Renal cortex interstitium (tissue), 11 donors: Measurements from ENCODE around the gene REEP6. TPM values are rescaled to one million over a fixed set of nuclear protein-coding genes. Genes with fewer than 3 reads are reported as not detected.
"Not testable (repeated sequence)": the region's sequence is repeated elsewhere in the genome, so short reads cannot be mapped to it uniquely, and the experiment has no call there.

Experiments used
- DNase-seq, 11 donors: peaks; one replicate each; pipeline ENCODE4 v3.0.0-alpha.2; 2013; ENCODE audit warnings: low read depth in 9 of 11, low spot score in 4 of 11; ENCODE audit errors: extremely low read depth in 1 of 11
- polyA plus RNA-seq, 3 donors: library from polyadenylated mRNA; unstranded; fragments of 120-200 nt; gene quantifications; one replicate each; pipeline ENCODE4 v1.2.1, GENCODE V29; 2013; ENCODE audit not compliant: insufficient read length in 3 of 3

Gene REEP6
- polyA plus RNA-seq, 3 donors, result 14.5 to 28.1 (median 23.8) TPM

DNA sequence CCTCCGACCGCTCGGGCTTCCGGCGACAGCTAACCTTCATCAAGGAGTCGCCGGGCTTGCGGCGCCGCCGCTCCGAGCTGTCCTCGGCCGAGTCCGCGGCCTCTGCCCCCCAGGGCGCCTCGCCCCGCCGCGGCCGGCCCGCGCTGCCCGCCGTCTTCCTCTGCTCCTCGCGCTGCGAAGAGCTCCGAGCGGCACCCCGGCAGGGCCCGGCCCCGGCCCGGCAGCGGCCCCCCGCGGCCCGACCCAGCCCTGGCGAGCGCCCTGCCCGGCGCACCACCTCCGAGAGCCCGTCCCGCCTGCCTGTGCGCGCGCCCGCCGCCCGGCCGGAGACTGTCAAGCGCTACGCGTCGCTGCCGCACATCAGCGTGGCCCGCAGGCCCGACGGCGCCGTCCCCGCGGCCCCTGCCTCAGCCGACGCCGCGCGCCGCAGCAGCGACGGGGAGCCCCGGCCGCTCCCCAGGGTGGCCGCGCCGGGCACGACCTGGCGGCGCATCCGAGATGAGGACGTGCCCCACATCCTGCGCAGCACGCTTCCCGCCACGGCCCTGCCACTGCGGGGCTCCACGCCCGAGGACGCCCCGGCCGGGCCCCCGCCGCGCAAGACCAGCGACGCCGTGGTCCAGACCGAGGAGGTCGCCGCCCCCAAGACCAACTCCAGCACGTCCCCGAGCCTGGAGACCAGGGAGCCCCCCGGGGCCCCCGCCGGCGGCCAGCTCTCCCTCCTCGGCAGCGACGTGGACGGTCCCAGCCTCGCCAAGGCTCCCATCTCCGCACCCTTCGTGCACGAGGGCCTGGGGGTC, 21.5 kb upstream of the REEP6 start:
- DNase-seq, result no peak

GRCh38 chr19:1470055-1470304, 21.0 kb upstream of the REEP6 start:
- DNase-seq, result no peak

DNA sequence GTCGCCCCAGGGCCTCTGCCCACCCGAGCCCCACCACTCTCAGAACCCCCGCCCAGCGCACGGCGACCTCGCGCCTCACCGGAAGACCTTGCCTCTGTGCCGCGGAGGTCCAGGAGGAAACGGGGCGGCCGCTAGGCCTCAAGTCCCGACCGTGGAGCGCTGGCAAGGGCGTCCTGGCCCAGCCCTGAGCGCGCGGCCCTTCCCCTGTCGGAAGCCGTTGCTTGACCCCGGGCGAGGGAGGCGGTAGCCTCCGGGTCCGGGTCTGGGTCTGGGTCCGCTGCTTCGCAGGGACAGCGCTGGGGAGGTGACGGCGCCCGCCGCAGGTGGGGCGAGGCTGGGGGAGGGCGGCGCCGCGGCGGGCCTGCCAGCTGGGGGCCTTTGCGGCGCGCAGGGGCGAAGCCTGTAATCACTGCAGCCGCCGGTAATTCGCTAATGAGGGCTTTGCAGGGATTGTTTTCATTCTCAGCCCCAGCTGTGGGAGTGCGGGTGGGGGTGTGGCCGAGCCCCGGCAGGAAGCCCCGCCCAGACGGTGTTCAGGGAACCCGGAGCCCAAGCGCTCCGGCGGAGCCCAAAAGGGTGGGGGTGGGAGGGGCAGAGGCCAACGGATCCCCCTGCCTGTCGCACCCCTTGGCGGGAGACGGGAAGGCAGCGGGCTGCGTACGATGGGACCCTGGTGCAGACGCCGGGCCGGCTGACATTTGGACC, 20.5 kb upstream of the REEP6 start:
- DNase-seq, result no peak

- no peak for DNase-seq
Observed at GRCh38 chr19:1471010-1471514, 19.9 kb upstream of the REEP6 start.

- no peak for DNase-seq
Observed at GRCh38 chr19:1471515-1472160, 19.3 kb upstream of the REEP6 start.

GRCh38 chr19:1472231-1473084, 18.5 kb upstream of the REEP6 start:
- DNase-seq, result no peak

- no peak for DNase-seq
Observed at GRCh38 chr19:1473085-1473851, 17.7 kb upstream of the REEP6 start.

GRCh38 chr19:1474011-1474764, 16.8 kb upstream of the REEP6 start:
- no peak for DNase-seq

GRCh38 chr19:1474765-1475351, 16.1 kb upstream of the REEP6 start:
- DNase-seq, result no peak

DNA sequence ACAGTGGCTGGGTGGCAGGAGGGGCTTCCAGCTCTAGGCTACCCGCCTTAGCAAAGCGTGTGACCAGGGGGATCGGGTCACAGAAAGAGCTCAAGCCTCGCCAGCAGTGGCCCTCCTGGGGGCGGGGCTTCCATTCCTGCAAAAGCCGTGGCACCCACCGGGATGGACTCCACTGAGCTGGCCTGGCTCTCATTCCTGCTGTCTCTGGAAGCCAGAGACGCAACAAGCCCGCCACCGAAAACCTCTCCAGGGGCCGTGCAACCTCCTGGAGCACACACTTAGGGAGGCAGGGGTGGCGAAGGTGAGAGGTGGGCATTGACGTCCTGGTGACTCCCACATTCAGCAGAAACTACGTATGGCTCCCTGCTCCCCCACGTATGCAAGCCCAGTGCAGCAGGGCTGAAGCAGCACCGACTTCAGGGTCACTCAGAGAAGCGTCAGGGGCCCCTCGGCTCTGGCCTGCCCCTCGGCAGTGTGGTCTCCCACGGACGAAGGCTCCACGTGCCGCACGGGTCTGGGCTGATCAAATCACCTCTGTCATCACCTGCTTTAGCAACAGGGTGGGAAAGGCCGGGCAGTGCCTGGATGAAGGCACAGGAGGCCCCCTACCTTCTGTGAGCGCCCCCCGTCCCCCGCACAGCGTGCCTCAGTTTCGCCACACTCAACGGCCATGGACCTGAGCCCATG, 15.1 kb upstream of the REEP6 start:
- no peak for DNase-seq

- not testable (repeated sequence) for DNase-seq
Observed at GRCh38 chr19:1477056-1477455, 13.9 kb upstream of the REEP6 start.

GRCh38 chr19:1478934-1479707, 11.9 kb upstream of the REEP6 start, which contains the start of gene C19orf25:
TSS of gene C19orf25 (minus strand) at chr19:1479215. CDS start at chr19:1478903, 312 bp downstream.
- DNase-seq, result peak; percentile 75 to 90 (median 87)

DNA sequence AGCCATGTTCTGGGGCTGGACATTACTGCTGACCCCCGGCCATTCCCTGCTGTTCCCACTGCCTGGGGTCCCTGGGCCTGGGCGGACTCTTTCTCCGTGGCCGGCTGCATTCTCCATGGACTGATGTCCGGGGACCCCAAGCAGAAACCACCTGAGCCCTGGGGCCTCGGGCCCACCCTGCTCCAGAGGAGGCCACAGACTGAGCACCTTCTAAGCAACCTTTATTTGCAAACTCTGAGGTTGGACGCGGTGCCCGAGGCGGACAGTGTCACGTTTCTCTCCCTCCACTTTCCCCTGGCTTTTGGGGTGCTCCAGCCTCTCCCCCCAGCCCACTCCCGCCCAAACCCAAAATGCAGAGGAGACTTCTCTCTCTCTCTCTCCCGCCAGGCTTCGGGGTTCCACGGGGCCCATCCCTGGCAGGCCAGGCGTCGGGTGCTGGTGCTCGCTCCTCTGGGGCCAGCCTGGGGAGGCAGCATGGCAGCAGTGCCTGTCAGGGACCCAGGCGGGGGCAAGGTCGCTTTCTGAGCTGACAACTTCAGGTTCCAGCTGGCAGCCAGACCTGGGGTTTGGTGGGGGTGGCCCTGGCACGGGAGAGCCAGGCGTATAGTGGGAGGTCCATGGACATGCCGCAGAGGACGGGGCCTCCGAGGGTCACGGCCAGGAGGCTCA, 9.6 kb upstream of the REEP6 start:
- no peak for DNase-seq

DNA sequence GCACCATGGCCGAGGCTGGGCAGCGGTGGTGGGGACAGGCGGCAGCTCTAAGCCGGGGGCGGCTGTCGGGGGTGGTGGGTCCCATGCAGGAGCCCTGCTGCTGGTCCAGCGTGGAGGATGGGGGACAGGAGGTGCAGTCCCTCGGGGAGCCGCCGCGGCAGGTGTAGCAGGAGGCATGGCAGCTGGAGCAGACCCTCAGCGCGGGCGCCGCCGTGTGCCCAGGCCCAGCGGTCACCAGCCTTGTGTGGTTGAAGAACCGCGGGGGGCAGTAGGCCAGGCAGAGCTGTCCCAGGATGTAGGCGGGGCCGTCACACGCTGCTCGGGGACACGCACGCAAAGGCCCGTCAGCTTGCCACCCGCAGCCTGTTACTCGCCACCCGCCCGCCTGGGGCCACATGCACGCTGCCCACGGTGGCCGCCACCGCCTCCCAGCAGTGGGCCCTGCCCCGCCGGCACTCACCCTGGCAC, 9.1 kb upstream of the REEP6 start:
- DNase-seq, result no peak

DNA sequence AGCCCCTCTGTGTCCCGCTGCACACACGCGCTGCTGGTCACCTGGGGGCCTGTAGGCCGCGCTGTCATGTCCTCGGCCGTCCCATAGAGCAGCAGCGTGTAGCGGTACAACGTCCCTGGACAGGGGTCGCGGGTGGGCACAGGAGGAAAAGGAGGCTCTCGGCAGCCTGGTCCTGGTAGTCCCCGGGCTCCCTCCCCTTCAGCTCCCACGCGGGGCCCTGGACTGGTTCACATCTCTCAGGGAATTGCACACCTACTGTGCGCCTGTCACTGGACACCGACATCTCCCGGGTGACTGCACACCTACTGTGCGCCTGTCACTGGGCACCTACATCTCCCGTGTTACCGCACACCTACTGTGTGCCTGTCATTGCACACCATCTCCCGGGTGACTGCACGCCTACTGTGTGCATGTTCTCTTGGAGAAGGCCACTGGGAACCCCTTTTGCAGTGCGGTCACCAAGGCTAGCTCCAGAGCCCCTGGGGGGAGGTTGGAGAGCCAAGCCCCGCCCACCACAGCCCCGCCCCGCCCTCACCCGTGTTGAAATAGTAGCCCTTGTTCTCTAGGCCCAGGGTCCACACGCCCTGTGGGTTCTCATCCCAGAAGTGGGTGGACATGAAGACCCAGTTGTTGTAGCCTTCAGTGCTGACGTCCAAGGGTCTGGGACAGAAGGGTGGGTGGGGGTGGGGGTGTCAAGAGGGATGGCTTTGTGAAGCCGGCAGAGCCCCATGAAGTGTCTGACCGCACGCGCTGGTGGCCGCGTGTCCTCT, 8.4 kb upstream of the REEP6 start:
- DNase-seq, result no peak
